Peyer's patch (tissue), 4 donors: ENCODE data around the gene PLD1. TPM values are rescaled to one million over a fixed set of nuclear protein-coding genes. Genes with fewer than 3 reads are reported as not detected.

Experiments
- DNase-seq, 3 donors: peaks; one replicate each; pipeline ENCODE4 v3.0.0-alpha.2; 2017 to 2019
- H3K27ac ChIP-seq, 4 donors: fragments of 200-600 bp; sonication (generic); one replicate each; pipeline ENCODE4 v1.5.1; 2016 to 2019
- H3K27me3 ChIP-seq, 2 donors: fragments of 200-600 bp; sonication (generic); one replicate each; pipeline ENCODE4 v1.5.1; 2019
- H3K36me3 ChIP-seq, 3 donors: fragments of 200-600 bp; sonication (generic); one replicate each; pipeline ENCODE4 v1.5.1; 2016 to 2019
- H3K4me1 ChIP-seq, 4 donors: fragments of 200-600 bp; sonication (generic); one replicate each; pipeline ENCODE4 v1.5.1; 2016 to 2019
- H3K4me3 ChIP-seq, 4 donors: fragments of 200-600 bp; sonication (generic); 1 replicate in 3 of 4; 2 replicates in 1 of 4; pipeline ENCODE4 v1.5.1; 2016 to 2019; ENCODE audit warnings: mild to moderate bottlenecking in 1 of 4
- H3K9me3 ChIP-seq, 4 donors: fragments of 200-600 bp; sonication (generic); one replicate each; pipeline ENCODE4 v1.5.1; 2016 to 2019; ENCODE audit warnings: mild to moderate bottlenecking in 1 of 4
- POLR2A ChIP-seq, 2 donors: fragments of 450-650 bp; IDR thresholded peaks; one replicate each; pipeline ENCODE4 v1.5.1; 2017; ENCODE audit warnings: antibody characterized with exemption in 2 of 2, mild to moderate bottlenecking in 2 of 2, moderate library complexity in 2 of 2
- total RNA-seq, 4 donors: library from RNA; depleted of rRNA; stranded (reverse); fragments of >200 nt; gene quantifications; one replicate each; pipeline ENCODE4 v1.1.0, GENCODE V29; 2016
- TF ChIP-seq, protein P1 (sequence below), 6 experiments: fragments of 450-650 bp in 4 of 6; fragments of 200-600 bp in 2 of 6; sonication (generic) in 1 of 6; IDR thresholded peaks; one replicate each; pipeline ENCODE4 v1.5.1; 2017 to 2019; ENCODE audit warnings: antibody characterized with exemption in 6 of 6, mild to moderate bottlenecking in 3 of 6, moderate library complexity in 1 of 6

PLD1 gene
- total RNA-seq, 4 donors from 2014 or later = 120 to 218 (median 187) TPM

DNA sequence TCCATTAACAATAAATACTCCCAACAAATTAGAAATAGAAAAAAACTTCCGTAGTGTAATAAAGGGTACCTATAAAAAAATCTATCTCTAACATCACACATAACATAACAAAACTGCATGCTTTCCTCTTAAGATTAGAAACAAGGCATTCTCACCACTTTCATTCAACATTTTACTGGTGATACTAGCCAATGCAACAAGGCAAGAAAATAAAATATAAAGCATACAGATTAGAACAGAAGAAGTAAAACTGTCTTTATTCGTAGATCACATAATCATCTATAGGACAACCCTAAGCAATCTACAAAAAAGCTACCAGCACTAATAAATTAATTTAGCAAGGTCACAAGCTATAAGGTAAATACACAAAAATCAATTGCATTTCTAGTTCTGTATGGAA lies 107.1 kb downstream of the PLD1 start:
- Histone ChIP-seq H3K27ac (no peak overlapping the region), H3K9me3 (peaks cover 0 to 6% (median 0%) of the 10 kb centered on the region in 4 donors), H3K36me3 (peaks cover 0 to 36% (median 0%) of the 10 kb centered on the region in 3 donors), H3K4me1 (no peaks in the 10 kb centered on the region), H3K4me3 (no peak overlapping the region), H3K27me3 (no peaks in the 10 kb centered on the region)
- DNase-seq = no peak
- no peak for TF ChIP-seq POLR2A (IDR thresholded peaks at IDR 0.05)
- TF ChIP-seq, protein P1, sequence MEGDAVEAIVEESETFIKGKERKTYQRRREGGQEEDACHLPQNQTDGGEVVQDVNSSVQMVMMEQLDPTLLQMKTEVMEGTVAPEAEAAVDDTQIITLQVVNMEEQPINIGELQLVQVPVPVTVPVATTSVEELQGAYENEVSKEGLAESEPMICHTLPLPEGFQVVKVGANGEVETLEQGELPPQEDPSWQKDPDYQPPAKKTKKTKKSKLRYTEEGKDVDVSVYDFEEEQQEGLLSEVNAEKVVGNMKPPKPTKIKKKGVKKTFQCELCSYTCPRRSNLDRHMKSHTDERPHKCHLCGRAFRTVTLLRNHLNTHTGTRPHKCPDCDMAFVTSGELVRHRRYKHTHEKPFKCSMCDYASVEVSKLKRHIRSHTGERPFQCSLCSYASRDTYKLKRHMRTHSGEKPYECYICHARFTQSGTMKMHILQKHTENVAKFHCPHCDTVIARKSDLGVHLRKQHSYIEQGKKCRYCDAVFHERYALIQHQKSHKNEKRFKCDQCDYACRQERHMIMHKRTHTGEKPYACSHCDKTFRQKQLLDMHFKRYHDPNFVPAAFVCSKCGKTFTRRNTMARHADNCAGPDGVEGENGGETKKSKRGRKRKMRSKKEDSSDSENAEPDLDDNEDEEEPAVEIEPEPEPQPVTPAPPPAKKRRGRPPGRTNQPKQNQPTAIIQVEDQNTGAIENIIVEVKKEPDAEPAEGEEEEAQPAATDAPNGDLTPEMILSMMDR (IDR thresholded peaks at IDR 0.05) = no peak

DNA sequence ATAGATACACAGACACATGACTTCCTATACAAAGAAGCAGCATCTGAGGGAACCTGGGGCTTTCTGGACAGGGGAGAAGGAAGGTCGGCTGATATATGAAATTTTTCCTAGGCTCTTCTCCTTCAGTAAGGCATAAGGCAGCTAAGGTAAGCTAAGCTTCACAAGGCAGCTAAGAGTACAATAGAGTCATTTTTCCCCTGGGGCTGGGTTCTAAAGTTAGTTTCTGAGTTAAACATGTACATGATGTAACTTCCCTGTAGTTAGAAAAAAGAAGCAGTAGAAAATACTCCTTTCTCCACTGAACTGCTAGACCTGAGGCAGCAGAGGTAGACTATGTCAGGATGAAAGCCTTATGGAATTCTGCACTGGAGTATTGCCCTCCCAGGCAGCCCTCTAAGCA lies 109.6 kb downstream of the PLD1 start:
- H3K27me3 ChIP-seq = no peaks in the 10 kb centered on the region
- TF ChIP-seq, protein P1 (IDR thresholded peaks at IDR 0.05) = no peak
- no peak for TF ChIP-seq POLR2A (IDR thresholded peaks at IDR 0.05)
- H3K27ac ChIP-seq = no peak overlapping the region
- peaks cover 0 to 25% (median 0%) of the 10 kb centered on the region in 3 donors for H3K36me3 ChIP-seq
- H3K4me1 ChIP-seq = peaks cover 0 to 13% (median 0%) of the 10 kb centered on the region in 4 donors
- H3K4me3 ChIP-seq = no peak overlapping the region
- peaks cover 0 to 6% (median 0%) of the 10 kb centered on the region in 4 donors for H3K9me3 ChIP-seq
- DNase-seq = no peak

DNA sequence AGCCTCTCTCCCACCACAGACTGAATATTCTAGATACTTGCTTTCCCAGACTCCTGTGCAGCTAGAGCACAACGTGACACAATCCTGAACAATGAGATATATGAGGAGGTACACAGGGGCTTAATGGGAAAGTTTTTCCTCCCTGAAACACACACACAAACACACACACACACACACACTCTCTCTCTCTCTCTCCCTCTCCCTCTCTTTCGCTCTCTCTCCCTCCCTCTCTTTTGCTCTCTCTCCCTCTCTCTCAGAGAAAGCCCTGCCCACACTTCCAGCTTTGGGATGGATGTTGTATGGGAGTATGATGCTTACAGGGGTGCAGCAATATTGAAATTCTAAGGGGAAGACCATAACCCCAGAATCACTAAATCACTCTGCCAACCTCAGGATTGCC lies 110.1 kb downstream of the PLD1 start:
- Histone ChIP-seq H3K4me3 (no peak overlapping the region), H3K36me3 (peaks cover 0 to 24% (median 0%) of the 10 kb centered on the region in 3 donors), H3K4me1 (peaks cover 0 to 18% (median 0%) of the 10 kb centered on the region in 4 donors), H3K27ac (no peak overlapping the region), H3K9me3 (peaks cover 0 to 6% (median 0%) of the 10 kb centered on the region in 4 donors), H3K27me3 (no peaks in the 10 kb centered on the region)
- TF ChIP-seq POLR2A (IDR thresholded peaks at IDR 0.05) = no peak
- TF ChIP-seq, protein P1 (IDR thresholded peaks at IDR 0.05) = no peak
- DNase-seq = no peak

DNA sequence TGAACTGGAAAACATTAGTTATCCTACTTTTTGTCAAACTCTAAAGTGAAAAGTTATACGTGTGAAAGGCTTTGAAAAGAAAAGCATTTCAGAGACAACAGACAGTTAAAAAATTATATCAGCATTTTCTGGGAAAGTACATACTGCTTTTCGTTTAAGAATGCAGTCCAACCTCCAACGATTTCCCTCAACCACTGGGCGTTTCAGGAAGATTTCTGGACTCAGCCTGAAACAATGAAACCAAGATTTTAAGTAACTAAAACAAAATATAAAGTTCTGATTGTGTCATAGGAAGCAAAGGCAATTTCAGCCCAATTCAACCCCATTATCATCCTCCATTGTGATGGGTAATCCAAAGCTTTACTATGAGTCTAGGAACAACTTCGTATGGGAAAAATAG lies 110.7 kb downstream of the PLD1 start:
- DNase-seq = no peak
- H3K27me3 ChIP-seq = no peaks in the 10 kb centered on the region
- peaks cover 0 to 19% (median 0%) of the 10 kb centered on the region in 3 donors for H3K36me3 ChIP-seq
- peaks cover 0 to 20% (median 0%) of the 10 kb centered on the region in 4 donors for H3K4me1 ChIP-seq
- no peak overlapping the region for H3K27ac ChIP-seq
- peaks cover 0 to 6% (median 0%) of the 10 kb centered on the region in 4 donors for H3K9me3 ChIP-seq
- no peak overlapping the region for H3K4me3 ChIP-seq
- no peak for TF ChIP-seq POLR2A (IDR thresholded peaks at IDR 0.05)
- TF ChIP-seq, protein P1 (IDR thresholded peaks at IDR 0.05) = no peak

DNA sequence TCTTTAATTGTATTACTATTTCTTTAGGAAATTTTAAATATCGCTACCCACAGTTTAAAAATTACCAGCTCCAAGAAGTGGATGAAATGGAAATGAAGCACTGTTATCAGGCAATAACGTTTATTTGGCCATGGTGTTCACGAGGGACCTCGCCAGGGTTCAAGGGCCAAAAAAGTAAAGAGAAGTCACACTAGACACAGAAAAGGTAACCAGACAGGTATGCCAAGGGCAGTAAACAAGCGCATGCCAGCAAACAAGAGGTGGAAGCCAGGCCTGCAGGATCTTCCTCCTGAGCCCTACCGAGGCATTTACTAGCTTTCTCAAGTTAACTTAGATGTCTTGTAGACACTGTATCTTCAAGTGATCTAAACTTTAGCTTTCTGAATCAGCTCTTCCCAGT lies 113.5 kb downstream of the PLD1 start:
- TF ChIP-seq POLR2A (IDR thresholded peaks at IDR 0.05) = no peak
- TF ChIP-seq, protein P1 (IDR thresholded peaks at IDR 0.05) = no peak
- no peak overlapping the region for H3K27ac ChIP-seq
- peaks cover 0 to 20% (median 0%) of the 10 kb centered on the region in 4 donors for H3K4me1 ChIP-seq

More for the DNA sequence above, 113.5 kb downstream of the PLD1 start:
- Histone ChIP-seq H3K27me3 (no peaks in the 10 kb centered on the region), H3K36me3 (peaks cover 0 to 27% (median 0%) of the 10 kb centered on the region in 3 donors), H3K4me3 (no peak overlapping the region), H3K9me3 (no peaks in the 10 kb centered on the region)
- DNase-seq = no peak
